ENCODE results near the gene SUPT4H1.

DNA sequence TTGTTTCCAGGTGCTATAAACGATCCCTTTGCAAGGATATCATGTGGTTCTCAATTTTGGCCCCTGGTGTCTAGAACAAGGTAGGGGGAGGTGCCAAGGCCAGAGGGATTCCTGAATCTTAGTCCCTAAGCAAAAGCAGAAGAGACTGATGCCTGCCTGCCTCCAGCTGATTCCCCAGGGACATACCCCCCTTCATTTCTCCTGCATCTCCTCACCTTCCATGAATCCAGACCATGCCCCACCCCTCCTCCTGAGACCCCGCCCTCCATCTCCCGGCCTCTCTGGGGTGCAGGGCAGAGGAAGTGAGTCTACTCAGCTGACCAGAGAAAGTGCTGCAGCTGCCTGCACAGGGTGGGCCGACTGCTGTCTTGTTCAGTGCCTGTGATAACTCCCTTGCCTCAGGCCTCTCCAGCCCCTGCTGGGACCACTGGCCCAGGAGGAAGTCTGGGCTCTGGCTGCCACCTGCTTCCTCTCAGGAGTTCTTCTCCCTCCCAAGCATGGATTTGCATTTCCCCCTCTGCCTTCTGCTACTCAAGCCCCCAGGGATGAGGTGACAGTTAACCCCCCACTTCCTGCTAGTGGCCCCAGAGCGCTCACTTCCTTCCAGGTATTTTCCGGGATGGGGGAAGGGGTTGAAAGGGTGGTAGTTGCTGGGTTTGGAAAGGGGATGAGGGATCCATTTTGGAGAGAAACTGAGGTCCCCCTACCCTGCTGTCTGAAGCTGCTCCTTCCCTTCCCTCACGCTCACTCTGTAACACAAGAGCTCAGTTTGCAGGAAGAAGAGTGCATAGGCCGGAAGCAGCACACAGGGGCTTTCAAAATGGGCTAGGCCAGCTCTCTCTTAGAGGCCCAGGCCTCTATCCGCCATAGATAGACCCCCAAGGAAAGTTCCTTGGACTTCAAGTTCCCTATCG is 12.9 kb downstream of the SUPT4H1 start:
- TF ChIP-seq, protein P1, sequence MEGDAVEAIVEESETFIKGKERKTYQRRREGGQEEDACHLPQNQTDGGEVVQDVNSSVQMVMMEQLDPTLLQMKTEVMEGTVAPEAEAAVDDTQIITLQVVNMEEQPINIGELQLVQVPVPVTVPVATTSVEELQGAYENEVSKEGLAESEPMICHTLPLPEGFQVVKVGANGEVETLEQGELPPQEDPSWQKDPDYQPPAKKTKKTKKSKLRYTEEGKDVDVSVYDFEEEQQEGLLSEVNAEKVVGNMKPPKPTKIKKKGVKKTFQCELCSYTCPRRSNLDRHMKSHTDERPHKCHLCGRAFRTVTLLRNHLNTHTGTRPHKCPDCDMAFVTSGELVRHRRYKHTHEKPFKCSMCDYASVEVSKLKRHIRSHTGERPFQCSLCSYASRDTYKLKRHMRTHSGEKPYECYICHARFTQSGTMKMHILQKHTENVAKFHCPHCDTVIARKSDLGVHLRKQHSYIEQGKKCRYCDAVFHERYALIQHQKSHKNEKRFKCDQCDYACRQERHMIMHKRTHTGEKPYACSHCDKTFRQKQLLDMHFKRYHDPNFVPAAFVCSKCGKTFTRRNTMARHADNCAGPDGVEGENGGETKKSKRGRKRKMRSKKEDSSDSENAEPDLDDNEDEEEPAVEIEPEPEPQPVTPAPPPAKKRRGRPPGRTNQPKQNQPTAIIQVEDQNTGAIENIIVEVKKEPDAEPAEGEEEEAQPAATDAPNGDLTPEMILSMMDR (IDR thresholded peaks at IDR 0.05; ENCODE audit: low read depth, low read length): no peak
- TF ChIP-seq, protein P2, sequence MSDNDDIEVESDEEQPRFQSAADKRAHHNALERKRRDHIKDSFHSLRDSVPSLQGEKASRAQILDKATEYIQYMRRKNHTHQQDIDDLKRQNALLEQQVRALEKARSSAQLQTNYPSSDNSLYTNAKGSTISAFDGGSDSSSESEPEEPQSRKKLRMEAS (IDR thresholded peaks at IDR 0.05; ENCODE audit: low read depth, low read length): no peak; the same call in none of the 2 replicates
